Stimulated activated CD8-positive, alpha-beta memory T cell treated with anti-CD3 and anti-CD28 coated beads, Interleukin-12 subunit alpha, Interleukin-12 subunit beta, amount 100 ng/mL, for 24 hours (primary cell): Measurements from ENCODE around the gene GRIA4.
"Not testable (repeated sequence)": the region's sequence is repeated elsewhere in the genome, so short reads cannot be mapped to it uniquely, and the experiment has no call there.

Experiments used
- DNase-seq: peaks from one replicate; pipeline ENCODE4 v3.0.0-alpha.2; 2020; ENCODE audit errors: extremely low read depth

GRIA4 gene

GRCh38 chr11:105860105-105860504 lies 250.2 kb downstream of the GRIA4 start:
- no peak for DNase-seq

GRCh38 chr11:105861225-105861624 lies 251.4 kb downstream of the GRIA4 start:
- DNase-seq, result no peak

DNA sequence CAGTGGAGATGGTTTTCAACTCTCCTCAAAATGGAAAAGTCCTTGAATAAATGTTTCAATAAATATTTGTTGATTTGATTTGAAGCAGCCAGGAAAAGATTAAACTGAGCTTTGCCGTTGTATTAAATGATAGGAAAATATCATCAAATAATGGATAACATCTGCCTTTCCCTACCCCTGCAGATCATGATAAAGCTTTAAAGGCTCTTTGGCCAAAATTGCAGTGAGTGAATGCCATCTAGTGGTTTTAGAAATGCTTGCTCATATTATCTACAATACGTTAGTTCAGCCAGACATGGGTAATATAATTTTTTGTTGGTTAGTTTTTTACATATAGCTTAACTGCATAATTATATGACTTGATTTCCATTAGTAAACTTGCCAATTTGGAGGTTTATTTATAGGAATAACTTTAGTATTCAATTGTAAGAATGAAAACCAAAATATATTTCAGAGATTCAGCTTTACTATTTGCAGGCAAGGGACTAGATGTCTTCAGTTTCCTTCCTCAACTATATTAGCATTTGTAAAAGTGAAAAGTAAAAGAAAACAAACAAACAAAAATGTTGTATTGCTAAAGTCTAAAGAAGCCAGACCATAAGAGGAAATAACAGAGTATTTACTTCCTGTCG lies 253.0 kb downstream of the GRIA4 start:
- DNase-seq, result no peak

GRCh38 chr11:105863523-105863922 lies 253.7 kb downstream of the GRIA4 start:
- DNase-seq, result no peak

DNA sequence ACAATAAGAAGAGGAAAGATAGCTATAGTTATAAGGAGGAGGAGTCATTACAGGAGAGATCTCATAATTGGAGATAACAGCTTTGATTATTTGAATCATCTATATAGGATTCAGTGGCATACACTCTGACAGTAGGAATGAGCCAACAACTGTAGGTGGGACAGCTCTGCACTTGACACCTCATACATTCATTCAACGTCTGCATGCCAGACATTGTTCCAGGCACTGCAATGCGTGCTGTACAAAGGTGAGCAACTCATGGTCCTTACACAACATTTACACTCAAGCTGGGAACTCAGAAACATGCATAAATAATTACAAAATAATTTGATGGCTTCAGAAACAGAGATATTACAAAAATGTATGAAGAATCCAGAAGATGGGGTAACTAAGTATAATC lies 257.9 kb downstream of the GRIA4 start:
- DNase-seq, result no peak

DNA sequence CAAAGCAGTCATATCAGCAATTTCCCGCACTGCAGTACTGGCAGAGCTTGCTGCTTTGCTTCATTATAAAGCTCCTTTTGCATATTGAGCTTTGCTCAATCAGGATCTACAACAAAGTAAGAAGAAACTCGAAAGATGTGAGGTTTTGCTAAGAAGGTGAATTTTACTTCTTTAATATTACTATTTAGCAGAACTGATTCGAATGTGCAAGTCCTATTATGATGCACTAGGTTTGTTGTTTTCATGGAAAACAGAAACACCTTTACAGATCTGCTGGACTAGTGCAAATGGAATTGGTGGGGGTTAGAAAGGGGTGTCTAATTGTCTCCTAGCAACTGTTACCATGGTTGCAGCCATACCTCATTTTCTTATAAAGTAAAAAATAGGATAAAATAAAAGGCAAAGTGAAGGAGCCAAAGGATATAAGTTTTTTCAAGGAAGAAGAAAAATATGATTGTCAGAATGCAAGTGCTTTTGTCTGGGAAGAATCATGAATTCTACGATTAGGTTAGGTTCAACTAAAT lies 259.0 kb downstream of the GRIA4 start:
- DNase-seq, result no peak

DNA sequence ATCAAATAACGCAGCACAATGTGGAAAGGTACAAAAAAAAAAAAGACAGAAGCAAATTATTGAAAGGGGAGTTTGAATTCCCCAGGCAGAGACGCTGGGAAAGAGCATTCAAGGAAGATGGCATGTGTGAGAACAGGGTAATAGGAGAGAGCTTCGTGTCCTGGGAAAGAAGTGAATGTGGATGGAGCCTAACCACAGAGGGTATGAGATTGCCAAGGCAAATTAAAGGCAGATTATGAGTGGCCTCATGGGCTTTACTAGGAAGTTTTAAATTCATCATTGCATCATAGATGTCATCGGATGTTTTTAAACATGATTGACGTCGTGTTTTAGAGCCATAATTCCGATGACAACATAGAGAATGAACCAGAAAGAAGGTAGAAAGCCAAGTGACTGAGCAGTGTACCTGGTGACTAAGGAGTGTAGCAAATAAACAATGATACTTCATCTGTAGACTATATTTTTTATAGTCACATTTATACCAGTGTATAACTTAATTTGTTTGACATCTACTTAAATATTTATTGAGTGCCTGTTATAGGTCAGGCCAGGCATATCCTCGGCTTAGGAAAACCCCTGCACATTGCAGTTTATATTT lies 260.7 kb downstream of the GRIA4 start:
- DNase-seq, result no peak

DNA sequence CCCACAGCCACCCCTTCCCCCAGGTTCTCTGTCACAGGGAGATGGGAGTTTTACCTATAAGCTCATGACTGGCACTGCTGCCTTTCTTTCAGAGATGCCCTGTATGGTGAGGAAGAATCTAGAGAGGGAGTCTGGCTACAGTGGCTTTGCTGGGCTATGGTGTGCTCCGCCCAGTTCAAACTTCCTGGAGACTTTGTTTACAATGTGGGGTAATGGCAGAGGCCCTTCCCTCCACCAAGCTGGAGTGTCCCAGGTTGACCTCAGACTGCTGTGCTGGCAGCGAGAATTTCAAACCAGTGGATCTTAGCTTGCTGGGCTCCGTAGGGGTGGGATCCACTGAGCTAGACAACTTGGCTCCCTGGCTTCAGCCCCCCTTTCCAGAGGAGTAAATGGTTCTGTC lies 268.6 kb downstream of the GRIA4 start:
- no peak for DNase-seq

DNA sequence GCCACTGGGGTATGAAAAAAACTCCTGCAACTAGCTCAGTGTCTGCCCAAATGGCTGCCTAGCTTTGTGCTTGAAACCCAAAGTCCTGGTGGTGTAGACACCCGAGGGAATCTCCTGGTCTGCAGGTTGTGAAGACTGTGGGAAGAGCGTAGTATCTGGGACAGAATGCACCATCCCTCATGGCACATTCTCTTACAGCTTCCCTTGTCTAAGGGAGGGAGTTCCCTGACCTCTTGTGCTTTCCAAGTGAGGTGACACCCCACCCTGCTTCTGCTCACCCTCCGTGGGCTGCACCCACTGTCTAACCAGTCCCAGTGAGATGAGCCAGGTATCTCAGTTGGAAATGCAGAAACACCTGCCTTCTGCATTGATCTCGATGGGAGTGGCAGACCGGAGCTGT lies 269.1 kb downstream of the GRIA4 start:
- not testable (repeated sequence) for DNase-seq

DNA sequence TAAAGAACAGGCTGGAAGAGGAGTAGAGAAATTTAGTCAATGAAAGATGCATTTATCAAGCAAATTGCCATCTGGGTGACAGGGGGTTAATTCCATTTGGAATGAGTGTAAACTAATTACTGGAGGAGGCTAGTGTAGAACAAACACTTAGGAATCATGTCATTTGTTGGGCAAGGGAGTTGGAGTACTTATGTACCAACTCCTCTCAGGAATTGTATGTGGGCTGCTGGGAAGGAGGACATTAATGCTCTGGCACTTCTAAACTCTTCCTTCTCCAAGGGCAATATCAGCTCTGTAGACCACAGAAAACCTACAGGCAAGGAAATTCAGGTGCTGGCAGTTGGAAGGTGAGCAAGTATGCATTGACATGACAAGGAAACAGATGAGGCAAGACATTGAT lies 271.2 kb downstream of the GRIA4 start:
- no peak for DNase-seq

- DNase-seq, result no peak
These were observed 274.6 kb downstream of the GRIA4 start for GRCh38 chr11:105884436-105884835.

- no peak for DNase-seq
These were observed 281.8 kb downstream of the GRIA4 start for GRCh38 chr11:105891685-105892084.

- DNase-seq, result no peak
These were observed 287.3 kb downstream of the GRIA4 start for GRCh38 chr11:105897161-105897560.

DNA sequence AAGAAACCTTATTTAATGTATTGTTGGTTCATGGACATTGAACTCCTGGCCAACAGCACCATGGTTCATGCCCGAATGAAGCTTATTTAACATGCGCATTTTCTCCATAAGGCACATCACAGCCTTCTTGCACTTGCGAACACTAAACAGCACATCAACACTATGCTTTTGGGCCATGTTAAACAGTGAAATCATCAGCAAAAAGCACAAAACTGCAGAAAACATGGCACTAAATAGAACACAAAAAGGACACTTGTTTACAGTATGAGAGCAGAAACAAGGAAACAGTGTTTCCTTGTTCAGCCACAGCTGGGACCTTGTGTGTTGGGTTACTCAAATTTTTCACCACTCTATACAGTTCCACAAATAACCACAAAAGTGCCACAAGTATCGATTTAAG lies 289.9 kb downstream of the GRIA4 start:
- DNase-seq, result no peak

- DNase-seq, result no peak
These were observed 290.7 kb downstream of the GRIA4 start for GRCh38 chr11:105900515-105901035.

DNA sequence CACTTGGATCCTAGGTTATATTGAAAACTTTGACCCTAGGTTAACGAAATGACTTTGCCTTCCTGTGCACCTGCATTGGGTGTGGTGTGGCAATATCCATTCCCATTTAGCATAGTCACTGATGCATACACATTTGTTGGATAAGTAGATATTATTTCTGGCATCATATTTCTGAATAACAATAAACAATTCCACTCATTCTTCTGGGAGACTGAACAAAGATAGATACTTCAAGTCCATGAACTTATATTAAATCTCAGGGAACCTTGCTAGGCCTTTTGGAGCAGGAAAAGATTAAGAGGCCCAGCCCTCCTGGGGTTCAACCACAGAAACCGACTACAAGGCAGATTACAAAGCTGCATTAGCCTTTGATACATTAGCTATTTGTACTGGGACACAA lies 293.2 kb downstream of the GRIA4 start:
- no peak for DNase-seq

DNA sequence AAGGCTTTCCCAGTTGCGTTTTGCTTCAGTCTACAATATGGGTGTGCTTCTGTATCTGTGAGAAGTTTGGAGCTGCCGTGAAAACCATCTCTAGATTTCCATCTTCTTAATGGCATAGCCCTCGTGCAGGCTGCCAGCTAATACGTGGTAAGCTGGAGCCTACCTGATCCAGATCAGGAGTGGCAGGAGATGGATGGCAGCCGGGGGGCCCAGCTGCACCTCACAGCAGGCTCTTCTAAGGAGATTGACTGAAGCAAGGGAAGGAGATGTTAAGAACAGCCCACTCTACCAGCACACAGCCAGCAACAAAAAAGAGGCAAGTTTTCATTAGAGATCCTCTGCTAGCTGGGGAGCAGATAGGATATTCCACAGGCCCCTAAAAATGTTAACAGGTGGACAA lies 296.6 kb downstream of the GRIA4 start:
- no peak for DNase-seq

GRCh38 chr11:105907319-105907718 lies 297.4 kb downstream of the GRIA4 start:
- DNase-seq, result no peak

- DNase-seq, result no peak
These were observed 300.3 kb downstream of the GRIA4 start for GRCh38 chr11:105910095-105910715.

- no peak for DNase-seq
These were observed 301.6 kb downstream of the GRIA4 start for GRCh38 chr11:105911454-105911853.

- DNase-seq, result no peak
These were observed 302.8 kb downstream of the GRIA4 start for GRCh38 chr11:105912666-105913065.

DNA sequence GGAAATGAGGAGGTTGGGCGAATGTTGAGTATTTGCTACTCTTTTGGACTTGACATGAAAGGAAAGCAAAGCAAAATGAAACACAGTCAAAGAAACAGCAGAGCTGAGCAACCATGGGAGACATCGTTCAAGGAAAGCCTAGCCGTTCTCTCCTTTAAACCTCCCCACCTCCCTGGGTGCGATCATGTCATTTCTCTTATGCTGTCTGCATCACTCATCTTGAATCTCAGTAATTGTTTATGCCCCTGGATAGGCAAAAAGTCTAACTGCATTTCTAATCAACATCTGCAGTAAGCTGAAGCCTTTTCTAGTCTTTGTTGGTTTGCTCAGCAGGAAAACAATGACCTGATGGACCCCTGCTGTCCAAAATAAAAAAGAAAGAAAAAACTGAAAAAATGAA lies 305.1 kb downstream of the GRIA4 start:
- DNase-seq, result no peak

DNA sequence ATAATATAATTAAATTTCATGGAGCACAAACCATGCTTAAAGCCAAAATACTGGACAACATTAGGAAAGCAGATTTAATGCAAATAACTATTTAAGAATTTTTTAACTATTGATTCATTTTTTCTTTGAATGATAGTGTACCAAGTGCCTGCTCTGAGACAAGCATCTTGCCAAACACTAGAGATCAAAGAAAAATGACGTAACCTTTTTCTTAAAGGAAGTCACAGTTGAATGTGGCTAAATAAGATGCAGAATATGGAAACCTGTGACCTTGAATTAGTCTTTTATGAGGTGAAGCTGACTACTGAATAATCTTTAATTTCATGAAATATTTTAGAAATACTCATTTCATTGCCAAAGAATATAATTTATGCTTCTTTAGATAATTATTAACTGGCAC lies 308.2 kb downstream of the GRIA4 start:
- DNase-seq, result no peak
